ENCODE data around the gene PSME3. TPM values are rescaled to one million over a fixed set of nuclear protein-coding genes. Genes with fewer than 3 reads are reported as not detected.
"Not testable (repeated sequence)": the region's sequence is repeated elsewhere in the genome, so short reads cannot be mapped to it uniquely, and the experiment has no call there.

PSME3 gene
- total and polyA plus RNA-seq, 7 donors: 34.3 to 94.9 (median 59.7) TPM

GRCh38 chr17:42878123-42878880 lies 45.1 kb downstream of the PSME3 start:
- intact Hi-C loops (cut with DNase I): no loop called here
- WGBS, 2 donors: 14 to 54% methylated on average over 13 of the region's 13 CpGs
- H3K27me3 ChIP-seq: no peaks in the 10 kb centered on the region
- peaks cover 0 to 8% (median 1%) of the 10 kb centered on the region in 4 donors for H3K36me3 ChIP-seq
- no peaks in the 10 kb centered on the region for H3K9me3 ChIP-seq
- no peak overlapping the region for H3K4me3 ChIP-seq
- no peak for DNase-seq
- no peaks in the 10 kb centered on the region for H3K4me1 ChIP-seq
- no peak for TF ChIP-seq EP300 (IDR thresholded peaks at IDR 0.05)
- TF ChIP-seq POLR2AphosphoS5 (IDR thresholded peaks at IDR 0.05): no peak
- no peak for TF ChIP-seq CTCF (IDR thresholded peaks at IDR 0.05)
- no peak for TF ChIP-seq POLR2A (IDR thresholded peaks at IDR 0.05)
- H3K27ac ChIP-seq: no peak overlapping the region

GRCh38 chr17:42878924-42879595 lies 45.9 kb downstream of the PSME3 start:
- intact Hi-C loops (cut with DNase I): no loop called here

GRCh38 chr17:42879596-42879985 lies 46.4 kb downstream of the PSME3 start:
- no peaks in the 10 kb centered on the region for H3K27me3 ChIP-seq
- H3K36me3 ChIP-seq: peaks cover 0 to 7% (median 0%) of the 10 kb centered on the region in 4 donors
- H3K4me1 ChIP-seq: no peaks in the 10 kb centered on the region
- intact Hi-C loops (cut with DNase I): no loop called here
- WGBS, 2 donors: 37 to 69% methylated on average over 6 of the region's 6 CpGs
- H3K4me3 ChIP-seq: no peak overlapping the region
- TF ChIP-seq POLR2AphosphoS5 (IDR thresholded peaks at IDR 0.05) (no peak), CTCF (IDR thresholded peaks at IDR 0.05) (no peak), POLR2A (IDR thresholded peaks at IDR 0.05) (no peak), EP300 (IDR thresholded peaks at IDR 0.05) (no peak)
- H3K9me3 ChIP-seq: no peaks in the 10 kb centered on the region
- no peak overlapping the region for H3K27ac ChIP-seq
- no peak for DNase-seq

More at GRCh38 chr17:42878924-42879595, 45.9 kb downstream of the PSME3 start:
- DNase-seq: no peak
- no peaks in the 10 kb centered on the region for H3K9me3 ChIP-seq
- H3K4me3 ChIP-seq: no peak overlapping the region
- no peak overlapping the region for H3K27ac ChIP-seq
- peaks cover 0 to 7% (median 0%) of the 10 kb centered on the region in 4 donors for H3K36me3 ChIP-seq
- TF ChIP-seq CTCF (IDR thresholded peaks at IDR 0.05): no peak
- no peak for TF ChIP-seq EP300 (IDR thresholded peaks at IDR 0.05)
- TF ChIP-seq POLR2AphosphoS5 (IDR thresholded peaks at IDR 0.05): no peak
- TF ChIP-seq POLR2A (IDR thresholded peaks at IDR 0.05): no peak
- H3K27me3 ChIP-seq: no peaks in the 10 kb centered on the region
- WGBS, 2 donors: 71 to 84% methylated on average over 8 of the region's 8 CpGs
- no peaks in the 10 kb centered on the region for H3K4me1 ChIP-seq

- Histone ChIP-seq H3K27me3 (no peaks in the 10 kb centered on the region), H3K36me3 (peaks cover 0 to 7% (median 0%) of the 10 kb centered on the region in 4 donors), H3K4me3 (no peak overlapping the region), H3K4me1 (no peaks in the 10 kb centered on the region), H3K27ac (no peak overlapping the region), H3K9me3 (no peaks in the 10 kb centered on the region)
- no peak for DNase-seq
- 80 to 84% methylated on average over 5 of the region's 5 CpGs for WGBS, 2 donors
- no peak for TF ChIP-seq POLR2AphosphoS5 (IDR thresholded peaks at IDR 0.05)
- TF ChIP-seq EP300 (IDR thresholded peaks at IDR 0.05): no peak
- TF ChIP-seq POLR2A (IDR thresholded peaks at IDR 0.05): no peak
- TF ChIP-seq CTCF (IDR thresholded peaks at IDR 0.05): no peak
- intact Hi-C loops (cut with DNase I): no loop called here
Observed at GRCh38 chr17:42880776-42881310, 47.6 kb downstream of the PSME3 start.

- H3K27ac ChIP-seq; H3K27me3 ChIP-seq; DNase-seq; H3K4me1 ChIP-seq; H3K4me3 ChIP-seq; H3K36me3 ChIP-seq; H3K9me3 ChIP-seq; intact Hi-C loops (cut with DNase I): not testable (repeated sequence)
- 95% methylated on average over 6 of the region's 6 CpGs for WGBS, 2 donors
Observed at GRCh38 chr17:42881706-42882105, 48.5 kb downstream of the PSME3 start.
